PC-3 (cell line): ENCODE results near the gene ASPRV1. TPM values are rescaled to one million over a fixed set of nuclear protein-coding genes. Genes with fewer than 3 reads are reported as not detected.
A peak's percentile ranks its signal among the peaks of the same experiment; 100 is the strongest.

Source experiments
- ATAC-seq: fragments of 200-7000 bp; cut with Tn5 transposase; 2 replicates; pipeline ENCODE4 v1.9.1; 2020; ENCODE audit warnings: mild to moderate bottlenecking, moderate library complexity
- BruUV-seq: library from RNA; stranded (reverse); fragments of 400-500 nt; replicated peaks from 2 replicates; lab custom pipeline; 2021; lab: Mats Ljungman, UMichigan
- CTCF ChIA-PET: fragments of 300-600 bp; sonication (Branson Sonifier 250); formaldehyde crosslinking; loops from one replicate; lab custom pipeline; 2022; ENCODE audit warnings: antibody characterized with exemption; lab: Charles Lee
- POLR2A ChIA-PET: fragments of 300-600 bp; sonication (Branson Sonifier 250); formaldehyde crosslinking; loops from one replicate; lab custom pipeline; 2022; ENCODE audit warnings: antibody characterized with exemption; ENCODE audit not compliant: unreplicated experiment; lab: Charles Lee
- DNase-seq: peaks from one replicate; pipeline ENCODE4 v3.0.0-alpha.2; 2015
- H2AFZ ChIP-seq: fragments of 300-600 bp; sonication (generic); 2 replicates; pipeline ENCODE4 v1.6.0; 2016; ENCODE audit warnings: antibody characterized with exemption, low read length
- H3F3A ChIP-seq: fragments of 300-600 bp; sonication (generic); one replicate; pipeline ENCODE4 v1.6.0; 2017; ENCODE audit warnings: antibody characterized with exemption, low read length, control low read depth, mild to moderate bottlenecking; ENCODE audit not compliant: unreplicated experiment
- H3K27ac ChIP-seq: fragments of 300-600 bp; sonication (generic); 2 replicates; pipeline ENCODE4 v1.5.1; 2016; ENCODE audit warnings: mild to moderate bottlenecking, low read length
- H3K27me3 ChIP-seq: fragments of 300-600 bp; sonication (generic); 2 replicates; pipeline ENCODE4 v1.6.1; 2016; ENCODE audit warnings: low read length, mixed read lengths
- H3K36me3 ChIP-seq: fragments of 300-600 bp; sonication (generic); 2 replicates; pipeline ENCODE4 v1.6.1; 2016; ENCODE audit warnings: low read depth, mixed run types, low read length, mixed read lengths
- H3K4me1 ChIP-seq: fragments of 300-600 bp; sonication (generic); 2 replicates; pipeline ENCODE4 v1.5.1; 2016; ENCODE audit warnings: low read length; ENCODE audit not compliant: insufficient read depth
- H3K4me2 ChIP-seq: fragments of 300-600 bp; sonication (generic); 2 replicates; pipeline ENCODE4 v1.6.0; 2016; ENCODE audit warnings: low read length
- H3K4me3 ChIP-seq: fragments of 300-600 bp; sonication (generic); 2 replicates; pipeline ENCODE4 v1.5.1; 2016; ENCODE audit warnings: mild to moderate bottlenecking, low read length, mixed read lengths
- H3K79me2 ChIP-seq: fragments of 300-600 bp; sonication (generic); 2 replicates; pipeline ENCODE4 v1.6.1; 2017; ENCODE audit warnings: low read length, mixed read lengths
- H3K9ac ChIP-seq: fragments of 300-600 bp; sonication (generic); 2 replicates; pipeline ENCODE4 v1.6.0; 2016; ENCODE audit warnings: mild to moderate bottlenecking, low read length
- H3K9me2 ChIP-seq: fragments of 300-600 bp; sonication (generic); replicated peaks from 2 replicates; pipeline ENCODE4 v1.6.1; 2016; ENCODE audit warnings: mixed run types, low read length, mixed read lengths
- H3K9me3 ChIP-seq: fragments of 300-600 bp; sonication (generic); 2 replicates; pipeline ENCODE4 v1.6.1; 2016; ENCODE audit warnings: low read length, mixed read lengths
- H4K20me1 ChIP-seq: fragments of 300-600 bp; sonication (generic); 2 replicates; pipeline ENCODE4 v1.6.1; 2016; ENCODE audit warnings: low read length, mixed read lengths
- EZH2 ChIP-seq: fragments of 300-600 bp; sonication (generic); IDR thresholded peaks from one replicate; pipeline ENCODE4 v1.6.1; 2017; ENCODE audit warnings: antibody characterized with exemption, mild to moderate bottlenecking, low read length; ENCODE audit not compliant: unreplicated experiment
- EZH2phosphoT487 ChIP-seq: fragments of 300-600 bp; sonication (generic); IDR thresholded peaks from 2 replicates; pipeline ENCODE4 v1.6.1; 2018; ENCODE audit warnings: mild to moderate bottlenecking, antibody characterized with exemption, low read length, borderline replicate concordance
- intact Hi-C: fragments of 100-400 bp; cut with micrococcal nuclease; formaldehyde crosslinking; loops from 2 replicates; pipeline ENCODE4 v1.9.0; 2023
- total RNA-seq: library from RNA; depleted of rRNA; stranded (reverse); fragments of >200 nt; gene quantifications from 2 replicates; pipeline ENCODE4 v1.2.3, GENCODE V29; 2014
- TF ChIP-seq, protein P1 (sequence below): fragments of 300-600 bp; sonication (generic); conservative IDR thresholded peaks from 2 replicates; pipeline ENCODE4 v1.5.1; 2017; ENCODE audit warnings: antibody characterized with exemption, low read depth, mild to moderate bottlenecking, low read length

Gene ASPRV1
- total RNA-seq, 1 experiment from 2014 or later, result not detected

DNA sequence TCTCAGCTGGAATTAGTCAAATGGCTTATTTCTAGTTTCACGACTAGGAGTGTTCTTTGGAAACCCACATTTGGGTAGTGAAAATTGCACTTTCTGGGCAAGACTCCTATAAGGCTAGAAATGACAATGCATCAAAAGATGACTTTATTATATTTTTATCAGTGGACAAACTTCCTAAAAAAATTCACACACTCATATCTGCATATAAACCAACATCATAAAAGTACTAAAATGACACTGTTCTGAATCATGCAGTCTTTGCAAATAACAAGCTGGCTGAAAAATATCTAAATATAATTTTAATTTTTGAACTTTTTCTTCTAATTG, 28.9 kb downstream of the ASPRV1 start:
- ATAC-seq (peak; percentile 54), DNase-seq (peak; percentile 56)
- peak overlapping the region; percentile 47 for H3K4me2 ChIP-seq
- ChIA-PET CTCF (interaction anchor here (1.3 kb wide), 1 partner anchor 139 kb away, joined by 5 read pairs; no protein-coding TSS in a partner anchor), POLR2A (interaction anchor here (0.5 to 1.8 kb wide), 2 partner anchors 18 to 192 kb away, joined by 4 to 6 read pairs; no protein-coding TSS in a partner anchor)
- no peak overlapping the region for H3K4me3 ChIP-seq
- no peaks in the 10 kb centered on the region for H4K20me1 ChIP-seq
- peak overlapping the region; percentile 73; the same call in 1 of the 2 replicates for H3K9ac ChIP-seq
- no TSS peak for BruUV-seq
- TF ChIP-seq EZH2phosphoT487 (no peak), EZH2 (no peak)
- TF ChIP-seq, protein P1, sequence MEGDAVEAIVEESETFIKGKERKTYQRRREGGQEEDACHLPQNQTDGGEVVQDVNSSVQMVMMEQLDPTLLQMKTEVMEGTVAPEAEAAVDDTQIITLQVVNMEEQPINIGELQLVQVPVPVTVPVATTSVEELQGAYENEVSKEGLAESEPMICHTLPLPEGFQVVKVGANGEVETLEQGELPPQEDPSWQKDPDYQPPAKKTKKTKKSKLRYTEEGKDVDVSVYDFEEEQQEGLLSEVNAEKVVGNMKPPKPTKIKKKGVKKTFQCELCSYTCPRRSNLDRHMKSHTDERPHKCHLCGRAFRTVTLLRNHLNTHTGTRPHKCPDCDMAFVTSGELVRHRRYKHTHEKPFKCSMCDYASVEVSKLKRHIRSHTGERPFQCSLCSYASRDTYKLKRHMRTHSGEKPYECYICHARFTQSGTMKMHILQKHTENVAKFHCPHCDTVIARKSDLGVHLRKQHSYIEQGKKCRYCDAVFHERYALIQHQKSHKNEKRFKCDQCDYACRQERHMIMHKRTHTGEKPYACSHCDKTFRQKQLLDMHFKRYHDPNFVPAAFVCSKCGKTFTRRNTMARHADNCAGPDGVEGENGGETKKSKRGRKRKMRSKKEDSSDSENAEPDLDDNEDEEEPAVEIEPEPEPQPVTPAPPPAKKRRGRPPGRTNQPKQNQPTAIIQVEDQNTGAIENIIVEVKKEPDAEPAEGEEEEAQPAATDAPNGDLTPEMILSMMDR, result no peak
- no peak overlapping the region for H2AFZ ChIP-seq
- H3K27me3 ChIP-seq, result no peaks in the 10 kb centered on the region
- no peaks in the 10 kb centered on the region for H3K79me2 ChIP-seq
- intact Hi-C loops, result loop anchor here (1.0 to 5.0 kb wide), 4 partner anchors 14 to 150 kb away; no protein-coding TSS in a partner anchor
- H3K27ac ChIP-seq, result peak overlapping the region; percentile 93
- peaks cover 18% of the 10 kb centered on the region for H3K36me3 ChIP-seq
- no peaks in the 10 kb centered on the region for H3K9me2 ChIP-seq
- H3F3A ChIP-seq, result peaks cover 3% of the 10 kb centered on the region
- H3K4me1 ChIP-seq, result peaks cover 40% of the 10 kb centered on the region
- no peaks in the 10 kb centered on the region for H3K9me3 ChIP-seq

GRCh38 chr2:69931832-69932595, 29.4 kb downstream of the ASPRV1 start:
- peaks cover 40% of the 10 kb centered on the region for H3K4me1 ChIP-seq
- no peaks in the 10 kb centered on the region for H3K27me3 ChIP-seq
- BruUV-seq, result no TSS peak
- no peaks in the 10 kb centered on the region for H3K9me3 ChIP-seq
- H3F3A ChIP-seq, result peaks cover 3% of the 10 kb centered on the region
- peak; percentile 4 for ATAC-seq
- H3K4me2 ChIP-seq, result peak overlapping the region; percentile 47
- H3K79me2 ChIP-seq, result no peaks in the 10 kb centered on the region
- no peak for DNase-seq
- CTCF ChIA-PET, result interaction anchor here (1.3 kb wide), 1 partner anchor 139 kb away, joined by 5 read pairs; no protein-coding TSS in a partner anchor
- H3K4me3 ChIP-seq, result no peak overlapping the region
- H3K9me2 ChIP-seq, result no peaks in the 10 kb centered on the region
- intact Hi-C loops, result loop anchor here (1.0 to 5.0 kb wide), 4 partner anchors 14 to 150 kb away; no protein-coding TSS in a partner anchor
- TF ChIP-seq EZH2phosphoT487 (no peak), EZH2 (no peak)
- TF ChIP-seq, protein P1, result no peak
- POLR2A ChIA-PET, result no interaction called here
- H2AFZ ChIP-seq, result no peak overlapping the region
- H3K27ac ChIP-seq, result peak overlapping the region; percentile 93
- peaks cover 18% of the 10 kb centered on the region for H3K36me3 ChIP-seq
- H3K9ac ChIP-seq, result peak overlapping the region; percentile 42; the same call in 1 of the 2 replicates
- no peaks in the 10 kb centered on the region for H4K20me1 ChIP-seq
